Epidermal melanocyte (primary cell): Measurements from ENCODE around the gene MT1F.
"Not testable (repeated sequence)": the region's sequence is repeated elsewhere in the genome, so short reads cannot be mapped to it uniquely, and the experiment has no call there.

Experiments
- DNase-seq: peaks from one replicate; pipeline ENCODE4 v3.0.0; 2011; ENCODE audit warnings: low spot score; ENCODE audit not compliant: insufficient read length

Gene MT1F

GRCh38 chr16:56657555-56658326, at the start of gene MT1F:
Gene MT1F (plus strand): TSS chr16:56657959. CDS start chr16:56658059, 100 bp downstream.
- DNase-seq: no peak

- peak; percentile 85 for DNase-seq
Measured at GRCh38 chr16:56608043-56608875, 49.5 kb upstream of the MT1F start, which contains the start of gene MT2A. Gene MT2A (plus strand): TSS chr16:56608584. CDS start chr16:56608656, 72 bp downstream.

- DNase-seq: no peak
Measured at GRCh38 chr16:56608876-56609462, 48.8 kb upstream of the MT1F start.

- DNase-seq: peak; percentile 66
Measured at GRCh38 chr16:56609463-56609921, 48.3 kb upstream of the MT1F start.

- DNase-seq: no peak
Measured at GRCh38 chr16:56610017-56610608, 47.6 kb upstream of the MT1F start.

- no peak for DNase-seq
Measured at GRCh38 chr16:56610609-56611111, 47.1 kb upstream of the MT1F start.

- DNase-seq: no peak
Measured at GRCh38 chr16:56611281-56611833, 46.4 kb upstream of the MT1F start.

- no peak for DNase-seq
Measured at GRCh38 chr16:56613706-56614105, 44.1 kb upstream of the MT1F start.

GRCh38 chr16:56614549-56614991, 43.2 kb upstream of the MT1F start:
- no peak for DNase-seq

- no peak for DNase-seq
Measured at GRCh38 chr16:56615353-56615752, 42.4 kb upstream of the MT1F start.

- DNase-seq: no peak
Measured at GRCh38 chr16:56616608-56617211, 41.0 kb upstream of the MT1F start.

- no peak for DNase-seq
Measured at GRCh38 chr16:56617212-56618085, 40.3 kb upstream of the MT1F start.

GRCh38 chr16:56618138-56618537, 39.6 kb upstream of the MT1F start:
- no peak for DNase-seq

- DNase-seq: no peak
Measured at GRCh38 chr16:56620339-56620897, 37.3 kb upstream of the MT1F start.

- DNase-seq: not testable (repeated sequence)
Measured at GRCh38 chr16:56621665-56622445, 35.9 kb upstream of the MT1F start.

GRCh38 chr16:56623184-56623583, 34.6 kb upstream of the MT1F start:
- DNase-seq: not testable (repeated sequence)

GRCh38 chr16:56623637-56624036, 34.1 kb upstream of the MT1F start:
- no peak for DNase-seq
